Stimulated activated CD8-positive, alpha-beta memory T cell treated with anti-CD3 and anti-CD28 coated beads, Interleukin-15, amount 100 ng/mL, for 48 hours (primary cell): ENCODE results near the gene GINS2.

Source experiments
- DNase-seq, 2 donors: peaks; one replicate each; pipeline ENCODE4 v3.0.0-alpha.2; 2020; ENCODE audit warnings: low read depth in 2 of 2

Gene GINS2

GRCh38 chr16:85654251-85655095 lies 34.3 kb downstream of the GINS2 start:
- no peak for DNase-seq

GRCh38 chr16:85653290-85653891 lies 35.4 kb downstream of the GINS2 start:
- DNase-seq: no peak

GRCh38 chr16:85652431-85653221 lies 36.1 kb downstream of the GINS2 start:
- no peak for DNase-seq

GRCh38 chr16:85651629-85652430 lies 36.9 kb downstream of the GINS2 start:
- DNase-seq: no peak

- no peak for DNase-seq
These were observed 37.7 kb downstream of the GINS2 start for GRCh38 chr16:85650844-85651628.

- no peak for DNase-seq
These were observed 38.5 kb downstream of the GINS2 start for GRCh38 chr16:85650135-85650843.

GRCh38 chr16:85649411-85650134 lies 39.2 kb downstream of the GINS2 start:
- DNase-seq: no peak

GRCh38 chr16:85648805-85649204 lies 39.9 kb downstream of the GINS2 start:
- DNase-seq: no peak

- DNase-seq: no peak
These were observed 40.6 kb downstream of the GINS2 start for GRCh38 chr16:85648070-85648714.

GRCh38 chr16:85646976-85647375 lies 41.8 kb downstream of the GINS2 start:
- no peak for DNase-seq

- DNase-seq: no peak
These were observed 42.3 kb downstream of the GINS2 start for GRCh38 chr16:85646358-85646907.

GRCh38 chr16:85645021-85645589 lies 43.6 kb downstream of the GINS2 start:
- DNase-seq: no peak

- DNase-seq: no peak
These were observed 44.6 kb downstream of the GINS2 start for GRCh38 chr16:85644093-85644712.

- DNase-seq: no peak
These were observed 45.1 kb downstream of the GINS2 start for GRCh38 chr16:85643631-85644030.

GRCh38 chr16:85642762-85643358 lies 45.9 kb downstream of the GINS2 start:
- no peak for DNase-seq

- DNase-seq: no peak
These were observed 47.0 kb downstream of the GINS2 start for GRCh38 chr16:85641776-85642176.

GRCh38 chr16:85641305-85641704 lies 47.4 kb downstream of the GINS2 start:
- DNase-seq: no peak

GRCh38 chr16:85640585-85640984 lies 48.2 kb downstream of the GINS2 start:
- DNase-seq: no peak
